Liver (tissue), 9 donors: Measurements from ENCODE around the gene STAP2. TPM values are rescaled to one million over a fixed set of nuclear protein-coding genes. Genes with fewer than 3 reads are reported as not detected.

ENCODE experiments used
- DNase-seq: peaks from one replicate; pipeline ENCODE4 v3.0.0-alpha.2; 2017; ENCODE audit warnings: low spot score
- H3K27ac ChIP-seq, 2 donors: one replicate each; pipeline ENCODE4 v1.7.0; 2013; ENCODE audit warnings: inconsistent platforms in 2 of 2, low read length in 2 of 2, control low read depth in 1 of 2, low read depth in 1 of 2, mild to moderate bottlenecking in 1 of 2
- H3K27me3 ChIP-seq, 4 donors: one replicate each; pipeline versions ENCODE4 v1.6.1 to v1.7.0; 2013; ENCODE audit warnings: low read length in 3 of 4, inconsistent platforms in 1 of 4, mild to moderate bottlenecking in 1 of 4, moderate library complexity in 1 of 4; ENCODE audit not compliant: control insufficient read depth in 4 of 4, insufficient read depth in 4 of 4
- H3K36me3 ChIP-seq, 4 donors: one replicate each; pipeline versions ENCODE4 v1.6.1 to v1.7.0; 2013; ENCODE audit warnings: low read length in 3 of 4, mild to moderate bottlenecking in 3 of 4, low read depth in 1 of 4, moderate library complexity in 1 of 4; ENCODE audit not compliant: control insufficient read depth in 4 of 4, insufficient read depth in 3 of 4
- H3K4me1 ChIP-seq, 4 donors: one replicate each; pipeline versions ENCODE4 v1.6.1 to v1.7.0; 2013; ENCODE audit warnings: low read length in 3 of 4, mild to moderate bottlenecking in 3 of 4, moderate library complexity in 1 of 4; ENCODE audit not compliant: control insufficient read depth in 4 of 4, insufficient read depth in 4 of 4
- H3K4me3 ChIP-seq, 3 donors: one replicate each; pipeline versions ENCODE4 v1.6.1 to v1.7.0; 2013; ENCODE audit warnings: low read length in 3 of 3, control low read depth in 1 of 3, low read depth in 1 of 3, mild to moderate bottlenecking in 1 of 3
- H3K9ac ChIP-seq, 2 donors: one replicate each; pipeline ENCODE4 v1.7.0; 2013; ENCODE audit warnings: low read length in 2 of 2, mild to moderate bottlenecking in 2 of 2, moderate library complexity in 2 of 2, control low read depth in 1 of 2, low read depth in 1 of 2
- H3K9me3 ChIP-seq, 4 donors: one replicate each; pipeline versions ENCODE4 v1.6.1 to v1.7.0; 2013; ENCODE audit warnings: low read length in 3 of 4; ENCODE audit not compliant: control insufficient read depth in 4 of 4
- ATF3 ChIP-seq: IDR thresholded peaks from 2 replicates; pipeline ENCODE4 v1.6.1; 2016; ENCODE audit warnings: antibody characterized with exemption
- CTCF ChIP-seq: fragments of 150-350 bp; IDR thresholded peaks from 2 replicates; pipeline ENCODE4 v1.5.1; 2017; ENCODE audit warnings: improper control_type of control experiment, low read depth, low read length; ENCODE audit not compliant: missing input control
- EGR1 ChIP-seq, 2 donors: IDR thresholded peaks; 2 replicates each; pipeline ENCODE4 v1.6.1; 2016 to 2018; ENCODE audit warnings: antibody characterized with exemption in 2 of 2, low read depth in 2 of 2
- FOXA1 ChIP-seq: IDR thresholded peaks from 2 replicates; pipeline ENCODE4 v1.6.1; 2016; ENCODE audit warnings: antibody characterized with exemption
- FOXA2 ChIP-seq: IDR thresholded peaks from 2 replicates; pipeline ENCODE4 v1.6.1; 2016; ENCODE audit warnings: antibody characterized with exemption
- GABPA ChIP-seq, 2 donors: IDR thresholded peaks in 1 of 2; conservative IDR thresholded peaks in 1 of 2; 2 replicates each; pipeline ENCODE4 v1.6.1; 2016; ENCODE audit warnings: antibody characterized with exemption in 2 of 2, mild to moderate bottlenecking in 1 of 2, moderate library complexity in 1 of 2
- HNF4A ChIP-seq, 2 donors: conservative IDR thresholded peaks; 2 replicates each; pipeline ENCODE4 v1.6.1; 2016; ENCODE audit warnings: antibody characterized with exemption in 2 of 2, mild to moderate bottlenecking in 2 of 2
- HNF4G ChIP-seq: IDR thresholded peaks from 2 replicates; pipeline ENCODE4 v1.6.1; 2016; ENCODE audit warnings: antibody characterized with exemption
- JUND ChIP-seq, 2 donors: IDR thresholded peaks; 2 replicates each; pipeline ENCODE4 v1.6.1; 2016; ENCODE audit warnings: antibody characterized with exemption in 2 of 2
- MAX ChIP-seq: IDR thresholded peaks from 2 replicates; pipeline ENCODE4 v1.6.1; 2016; ENCODE audit warnings: antibody characterized with exemption
- NR2F2 ChIP-seq: IDR thresholded peaks from 2 replicates; pipeline ENCODE4 v1.6.1; 2016; ENCODE audit warnings: antibody characterized with exemption
- RAD21 ChIP-seq, 2 donors: IDR thresholded peaks; 2 replicates each; pipeline ENCODE4 v1.6.1; 2016; ENCODE audit warnings: antibody characterized with exemption in 2 of 2, mild to moderate bottlenecking in 2 of 2
- REST ChIP-seq: IDR thresholded peaks from 2 replicates; pipeline ENCODE4 v1.6.1; 2016; ENCODE audit warnings: antibody characterized with exemption, mild to moderate bottlenecking
- RXRA ChIP-seq, 2 donors: IDR thresholded peaks; 2 replicates each; pipeline ENCODE4 v1.6.1; 2017 to 2018; ENCODE audit warnings: antibody characterized with exemption in 2 of 2, mild to moderate bottlenecking in 1 of 2
- SP1 ChIP-seq: IDR thresholded peaks from 2 replicates; pipeline ENCODE4 v1.6.1; 2018; ENCODE audit warnings: antibody characterized with exemption, mild to moderate bottlenecking
- YY1 ChIP-seq: IDR thresholded peaks from 2 replicates; pipeline ENCODE4 v1.6.1; 2016; ENCODE audit warnings: antibody characterized with exemption, mild to moderate bottlenecking
- ZBTB33 ChIP-seq: IDR thresholded peaks from 2 replicates; pipeline ENCODE4 v1.6.1; 2016; ENCODE audit warnings: antibody characterized with exemption
- WGBS: extraction: QIAGEN DNeasy Blood & Tissue Kit; methylation state at CpG from one replicate; pipeline ENCODE4 v1.1.7; 2013; 5-methylcytosine and 5-hydroxymethylcytosine counted together
- polyA plus RNA-seq, 2 donors: library from polyadenylated mRNA; stranded (reverse) in 1 of 2; unstranded in 1 of 2; fragments of 200-250 nt in 1 of 2; fragments of >200 nt in 1 of 2; fragmentation: Nextera tagmentation in 1 of 2; extraction: Ambion mirVana in 1 of 2; gene quantifications; one replicate each; pipeline versions ENCODE4 v1.2.1 to v1.2.3, GENCODE V29; 2013 to 2015
- total RNA-seq, 2 donors: library from RNA; depleted of rRNA; stranded (reverse); fragments of >200 nt; gene quantifications; one replicate each; pipeline ENCODE4 v1.2.3, GENCODE V29; 2014
- donor health status: healthy.
- donor health status: healthy.
- donor health status: healthy.
- donor health status: healthy.
- donor health status: healthy.

The STAP2 gene
- total and polyA plus RNA-seq, 4 donors = 8.6 to 26.4 (median 24.0) TPM

GRCh38 chr19:4295972-4296771, 42.5 kb downstream of the STAP2 start (continued):
- TF ChIP-seq ATF3 (no peak), MAX (no peak), FOXA1 (no peak), FOXA2 (no peak), JUND (IDR thresholded peaks at IDR 0.05) (no peak)

- Histone ChIP-seq H3K36me3 (no peaks in the 10 kb centered on the region), H3K9me3 (no peaks in the 10 kb centered on the region), H3K27me3 (no peaks in the 10 kb centered on the region), H3K27ac (no peak overlapping the region), H3K4me3 (no peak overlapping the region), H3K9ac (no peak overlapping the region), H3K4me1 (no peaks in the 10 kb centered on the region)
- no peak for DNase-seq
- TF ChIP-seq MAX (no peak), YY1 (no peak), RXRA (IDR thresholded peaks at IDR 0.05) (no peak), NR2F2 (no peak), ATF3 (no peak), HNF4G (no peak), EGR1 (IDR thresholded peaks at IDR 0.05; ENCODE audit: low read depth in 2 of 2) (no peak), ZBTB33 (no peak), CTCF (no peak)
- 68% methylated on average over 10 of the region's 10 CpGs for WGBS
Measured at GRCh38 chr19:4294389-4294788, 44.2 kb downstream of the STAP2 start.

GRCh38 chr19:4292515-4292914, 46.1 kb downstream of the STAP2 start:
- Histone ChIP-seq H3K4me3 (no peak overlapping the region), H3K9me3 (no peaks in the 10 kb centered on the region), H3K4me1 (no peaks in the 10 kb centered on the region), H3K36me3 (no peaks in the 10 kb centered on the region), H3K27me3 (no peaks in the 10 kb centered on the region), H3K9ac (no peak overlapping the region), H3K27ac (no peak overlapping the region)
- no peak for DNase-seq
- WGBS = 94% methylated on average over 15 of the region's 15 CpGs
- TF ChIP-seq FOXA2 (no peak), MAX (no peak), RAD21 (IDR thresholded peaks at IDR 0.05) (no peak), REST (no peak), EGR1 (IDR thresholded peaks at IDR 0.05; ENCODE audit: low read depth in 2 of 2) (no peak), FOXA1 (no peak), ATF3 (no peak), HNF4A (conservative IDR thresholded peaks at IDR 0.05) (no peak), SP1 (no peak), ZBTB33 (no peak), NR2F2 (no peak), JUND (IDR thresholded peaks at IDR 0.05) (no peak), GABPA (IDR thresholded peaks at IDR 0.05 in 1 of 2, conservative IDR thresholded peaks at IDR 0.05 in 1 of 2) (no peak), YY1 (no peak), RXRA (IDR thresholded peaks at IDR 0.05) (no peak)
